ENCODE data around the gene ZNF630. TPM values are rescaled to one million over a fixed set of nuclear protein-coding genes. Genes with fewer than 3 reads are reported as not detected.

Gene ZNF630
- total and polyA plus RNA-seq, 2 donors (not counting 3 experiments of a cell fraction or from before 2014, with no cell fraction given), result 0.87 to 1.6 TPM

DNA sequence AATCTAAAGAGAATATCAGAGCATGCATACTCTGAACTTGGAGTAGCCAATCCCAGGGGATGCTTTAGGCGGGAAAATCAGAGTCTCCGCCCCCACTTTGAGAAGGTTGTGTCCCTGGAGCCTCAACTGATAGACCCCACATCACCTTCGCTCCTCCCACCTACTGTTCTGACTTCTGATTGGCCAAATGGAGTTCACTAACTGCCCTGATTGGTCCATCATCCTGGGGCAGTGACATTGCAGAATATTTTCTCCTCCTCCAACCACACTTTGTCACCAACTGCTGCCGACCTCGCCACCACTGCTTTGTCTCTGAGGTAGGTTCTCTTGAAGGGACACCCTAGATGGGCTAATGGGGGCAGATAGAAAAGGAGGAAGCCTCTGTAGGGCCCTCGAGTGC lies 36.3 kb upstream of the ZNF630 start:
- Histone ChIP-seq H3K79me2 (ENCODE audit: control insufficient read depth, insufficient read depth, low read length) (no peaks in the 10 kb centered on the region), H3K4me1 (ENCODE audit: control insufficient read depth, extremely low read depth, insufficient read depth, low read length) (no peaks in the 10 kb centered on the region), H3K4me2 (ENCODE audit: insufficient read depth, low read length) (no peak overlapping the region), H3K27ac (ENCODE audit: insufficient read depth, low read depth, low read length) (no peak overlapping the region), H3K36me3 (ENCODE audit: control insufficient read depth in 2 of 2, extremely low read depth in 1 of 2, insufficient read depth in 2 of 2, low read length in 2 of 2) (no peaks in the 10 kb centered on the region), H3K27me3 (ENCODE audit: control insufficient read depth in 2 of 2, insufficient read depth in 2 of 2, low read length in 2 of 2) (no peaks in the 10 kb centered on the region), H3K9me3 (replicated peaks; ENCODE audit: control insufficient read depth, insufficient read depth, low read length) (no peaks in the 10 kb centered on the region), H2AFZ (ENCODE audit: low read depth, low read length) (no peak overlapping the region), H3K9ac (replicated peaks; ENCODE audit: extremely low read depth, insufficient read depth, low read length) (no peak overlapping the region), H3K4me3 (replicated peaks in 1 of 3; ENCODE audit: insufficient read depth in 1 of 3, low read depth in 1 of 3, low read length in 3 of 3) (no peak overlapping the region), H3K9me1 (replicated peaks; ENCODE audit: control insufficient read depth, extremely low read depth, insufficient read depth, low read length) (no peaks in the 10 kb centered on the region), H4K20me1 (replicated peaks; ENCODE audit: control insufficient read depth, extremely low read depth, insufficient read depth, low read length) (no peaks in the 10 kb centered on the region)
- CTCF ChIA-PET, result no interaction called here
- BruUV-seq (replicated peaks), result no TSS peak
- intact Hi-C loops (cut with micrococcal nuclease), result no loop called here
- POLR2A ChIA-PET, result no interaction called here
- dilution Hi-C loops (cut with MboI; ENCODE audit: extremely low pct_ligation_motif_present, low sequenced_read_pairs), result no loop called here
- FAIRE-seq (no peak), DNase-seq (ENCODE audit: low read depth, low spot score) (no peak)
- TF ChIP-seq, protein P1, sequence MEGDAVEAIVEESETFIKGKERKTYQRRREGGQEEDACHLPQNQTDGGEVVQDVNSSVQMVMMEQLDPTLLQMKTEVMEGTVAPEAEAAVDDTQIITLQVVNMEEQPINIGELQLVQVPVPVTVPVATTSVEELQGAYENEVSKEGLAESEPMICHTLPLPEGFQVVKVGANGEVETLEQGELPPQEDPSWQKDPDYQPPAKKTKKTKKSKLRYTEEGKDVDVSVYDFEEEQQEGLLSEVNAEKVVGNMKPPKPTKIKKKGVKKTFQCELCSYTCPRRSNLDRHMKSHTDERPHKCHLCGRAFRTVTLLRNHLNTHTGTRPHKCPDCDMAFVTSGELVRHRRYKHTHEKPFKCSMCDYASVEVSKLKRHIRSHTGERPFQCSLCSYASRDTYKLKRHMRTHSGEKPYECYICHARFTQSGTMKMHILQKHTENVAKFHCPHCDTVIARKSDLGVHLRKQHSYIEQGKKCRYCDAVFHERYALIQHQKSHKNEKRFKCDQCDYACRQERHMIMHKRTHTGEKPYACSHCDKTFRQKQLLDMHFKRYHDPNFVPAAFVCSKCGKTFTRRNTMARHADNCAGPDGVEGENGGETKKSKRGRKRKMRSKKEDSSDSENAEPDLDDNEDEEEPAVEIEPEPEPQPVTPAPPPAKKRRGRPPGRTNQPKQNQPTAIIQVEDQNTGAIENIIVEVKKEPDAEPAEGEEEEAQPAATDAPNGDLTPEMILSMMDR (IDR thresholded peaks at IDR 0.05; ENCODE audit: extremely low read depth in 1 of 2, insufficient read depth in 1 of 2, low read depth in 1 of 2, low read length in 2 of 2), result no peak
- TF ChIP-seq FOS (IDR thresholded peaks at IDR 0.05; ENCODE audit: borderline replicate concordance, insufficient read depth, low read length) (no peak), MYC (IDR thresholded peaks at IDR 0.05; ENCODE audit: low read depth, low read length) (no peak)

DNA sequence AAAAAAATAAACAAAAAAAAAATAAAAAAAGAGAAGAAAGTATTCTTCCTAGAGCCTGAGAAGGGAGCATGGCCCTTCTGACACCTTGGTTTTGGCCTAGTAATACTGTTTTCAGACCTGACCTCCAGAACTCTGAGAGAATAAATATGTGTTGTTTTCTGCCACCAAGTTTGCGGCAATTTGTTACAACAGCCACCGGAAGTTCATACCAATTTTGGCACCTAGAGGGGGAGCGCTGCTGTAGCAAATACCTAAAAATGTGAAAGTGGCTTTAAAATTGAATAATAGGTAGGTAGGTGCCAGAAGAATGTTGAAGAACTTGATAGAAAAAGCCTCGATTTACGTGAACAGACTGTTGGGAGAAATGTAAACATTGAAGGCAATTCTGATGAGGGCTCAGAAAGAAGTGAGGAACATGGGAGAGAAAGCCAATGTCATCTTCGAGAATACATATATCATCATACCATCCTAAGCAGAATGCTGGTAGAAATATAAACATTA lies 31.5 kb upstream of the ZNF630 start:
- no peak for DNase-seq (ENCODE audit: low read depth, low spot score)
- Histone ChIP-seq H3K9me1 (replicated peaks; ENCODE audit: control insufficient read depth, extremely low read depth, insufficient read depth, low read length) (no peaks in the 10 kb centered on the region), H2AFZ (ENCODE audit: low read depth, low read length) (no peak overlapping the region), H3K9ac (replicated peaks; ENCODE audit: extremely low read depth, insufficient read depth, low read length) (no peak overlapping the region), H3K9me3 (replicated peaks; ENCODE audit: control insufficient read depth, insufficient read depth, low read length) (no peaks in the 10 kb centered on the region), H3K79me2 (ENCODE audit: control insufficient read depth, insufficient read depth, low read length) (no peaks in the 10 kb centered on the region), H3K36me3 (ENCODE audit: control insufficient read depth in 2 of 2, extremely low read depth in 1 of 2, insufficient read depth in 2 of 2, low read length in 2 of 2) (no peaks in the 10 kb centered on the region), H4K20me1 (replicated peaks; ENCODE audit: control insufficient read depth, extremely low read depth, insufficient read depth, low read length) (no peaks in the 10 kb centered on the region), H3K4me2 (ENCODE audit: insufficient read depth, low read length) (no peak overlapping the region), H3K27me3 (ENCODE audit: control insufficient read depth in 2 of 2, insufficient read depth in 2 of 2, low read length in 2 of 2) (no peaks in the 10 kb centered on the region), H3K4me1 (ENCODE audit: control insufficient read depth, extremely low read depth, insufficient read depth, low read length) (no peaks in the 10 kb centered on the region), H3K27ac (ENCODE audit: insufficient read depth, low read depth, low read length) (no peak overlapping the region), H3K4me3 (replicated peaks in 1 of 3; ENCODE audit: insufficient read depth in 1 of 3, low read depth in 1 of 3, low read length in 3 of 3) (no peak overlapping the region)
- dilution Hi-C loops (cut with MboI; ENCODE audit: extremely low pct_ligation_motif_present, low sequenced_read_pairs) (no loop called here), intact Hi-C loops (cut with micrococcal nuclease) (no loop called here)
- TF ChIP-seq, protein P1 (IDR thresholded peaks at IDR 0.05; ENCODE audit: extremely low read depth in 1 of 2, insufficient read depth in 1 of 2, low read depth in 1 of 2, low read length in 2 of 2), result no peak
- BruUV-seq (replicated peaks), result no TSS peak
- FAIRE-seq, result no peak
- CTCF ChIA-PET, result no interaction called here
- POLR2A ChIA-PET, result no interaction called here

All from endothelial cell of umbilical vein (primary cell).